Measurements from ENCODE around the gene L3MBTL3. TPM values are rescaled to one million over a fixed set of nuclear protein-coding genes. Genes with fewer than 3 reads are reported as not detected.

The L3MBTL3 gene
- total and polyA plus RNA-seq, 10 of the 15 experiments (the other 5 are each of a cell fraction or from before 2014, with no cell fraction given): 0.71 to 9.4 (median 6.2) TPM

DNA sequence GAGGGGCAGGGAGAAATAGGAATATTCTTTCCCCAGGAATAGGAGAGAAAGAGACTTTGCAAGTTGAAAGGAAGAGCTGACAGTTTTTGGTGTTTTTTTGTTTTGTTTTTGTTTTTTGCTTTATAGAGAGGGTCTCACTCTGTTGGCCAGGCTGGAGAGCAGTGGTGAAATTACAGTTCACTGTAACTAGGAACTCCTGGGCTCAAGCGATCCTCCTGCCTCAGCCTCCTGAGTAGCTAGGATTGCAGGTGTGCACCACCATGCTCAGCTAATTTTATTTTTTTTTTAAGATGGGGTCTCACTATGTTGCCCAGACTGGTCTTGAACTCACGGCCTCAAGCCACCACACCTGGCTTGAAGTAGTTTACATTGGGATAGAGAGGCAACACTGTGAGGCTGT lies 8.0 kb upstream of the L3MBTL3 start:
- no peak overlapping the region for H3K27ac ChIP-seq (ENCODE audit: control insufficient read depth, insufficient read depth)
- ChIA-PET POLR2A (no interaction called here), SMC1A (ENCODE audit: uncharacterized antibody, unreplicated experiment) (interaction anchor here (0.6 to 1.2 kb wide), 2 partner anchors 11 to 18 kb away, joined by 3 to 4 read pairs; no protein-coding TSS in a partner anchor), RAD21 (ENCODE audit: unreplicated experiment) (no interaction called here), CTCF (interaction anchor here (1.1 kb wide), 1 partner anchor 11 kb away, joined by 3 read pairs; no protein-coding TSS in a partner anchor)
- no peaks in the 10 kb centered on the region for H3K79me2 ChIP-seq (ENCODE audit: control insufficient read depth, insufficient read depth, low read length)
- WGBS (ENCODE audit: insufficient coverage, insufficient replicate concordance, low lambda C conversion rate, missing lambda C conversion rate): 25% methylated on average over 2 of the region's 2 CpGs
- in situ Hi-C loops (cut with MboI) (no loop called here), intact Hi-C loops (cut with micrococcal nuclease; ENCODE audit: unreplicated experiment) (no loop called here)
- H3K9me3 ChIP-seq (replicated peaks; ENCODE audit: control insufficient read depth, insufficient read depth, low read length): no peaks in the 10 kb centered on the region
- ATAC-seq (no peak), FAIRE-seq (no peak), DNase-seq (ENCODE audit: low read depth, low spot score) (no peak)
- no peaks in the 10 kb centered on the region for H3K27me3 ChIP-seq (replicated peaks in 1 of 2; ENCODE audit: control insufficient read depth in 2 of 2, insufficient read depth in 2 of 2, low read length in 1 of 2)
- H2AFZ ChIP-seq (ENCODE audit: control insufficient read depth, low read depth, low read length): no peak overlapping the region
- no peaks in the 10 kb centered on the region for H3K36me3 ChIP-seq (ENCODE audit: control insufficient read depth in 2 of 2, insufficient read depth in 2 of 2, low read length in 1 of 2)
- no peak overlapping the region for H3K4me3 ChIP-seq
- TF ChIP-seq CREB1 (IDR thresholded peaks at IDR 0.05; ENCODE audit: low read depth) (no peak), TCF3 (IDR thresholded peaks at IDR 0.05; ENCODE audit: borderline replicate concordance, insufficient read depth, low read depth, low read length) (no peak)
- H4K20me1 ChIP-seq (ENCODE audit: control insufficient read depth, insufficient read depth): no peaks in the 10 kb centered on the region
- no peak overlapping the region for H3K4me2 ChIP-seq (ENCODE audit: control insufficient read depth, insufficient read depth)
- H3K9ac ChIP-seq (ENCODE audit: control insufficient read depth, insufficient read depth, low read length): no peak overlapping the region
- BruUV-seq (replicated peaks): no TSS peak
- H3K4me1 ChIP-seq (ENCODE audit: control insufficient read depth, insufficient read depth, low read length): no peaks in the 10 kb centered on the region

DNA sequence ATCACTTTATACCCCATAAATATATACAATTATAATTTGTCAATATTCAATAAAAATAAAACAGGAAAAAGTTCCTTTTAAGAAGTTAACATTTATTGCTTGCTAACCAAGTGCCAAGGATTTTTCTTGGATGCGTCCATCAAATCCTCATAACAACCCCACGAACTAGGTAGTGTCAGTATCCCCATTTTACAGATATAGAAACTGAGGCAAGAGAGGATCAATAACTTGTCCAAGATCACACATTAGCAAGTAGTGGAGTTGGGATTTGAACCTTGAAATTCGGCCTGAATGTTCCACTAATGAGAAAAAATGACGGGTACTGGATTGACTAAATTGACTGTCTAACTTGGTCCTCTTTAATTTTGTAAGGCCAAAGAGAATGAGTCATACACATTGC lies 5.7 kb upstream of the L3MBTL3 start:
- 59% methylated on average over 4 of the region's 4 CpGs for WGBS (ENCODE audit: insufficient coverage, insufficient replicate concordance, low lambda C conversion rate, missing lambda C conversion rate)
- no peak overlapping the region for H3K27ac ChIP-seq (ENCODE audit: control insufficient read depth, insufficient read depth)
- CTCF ChIA-PET: interaction anchor here (1.2 kb wide), 1 partner anchor 9 kb away, joined by 4 read pairs; no protein-coding TSS in a partner anchor
- no peak overlapping the region for H3K4me3 ChIP-seq
- H3K36me3 ChIP-seq (ENCODE audit: control insufficient read depth in 2 of 2, insufficient read depth in 2 of 2, low read length in 1 of 2): no peaks in the 10 kb centered on the region
- H3K9ac ChIP-seq (ENCODE audit: control insufficient read depth, insufficient read depth, low read length): no peak overlapping the region
- ATAC-seq (no peak), DNase-seq (ENCODE audit: low read depth, low spot score) (no peak), FAIRE-seq (no peak)
- no peaks in the 10 kb centered on the region for H4K20me1 ChIP-seq (ENCODE audit: control insufficient read depth, insufficient read depth)
- BruUV-seq (replicated peaks): no TSS peak
- in situ Hi-C loops (cut with MboI): no loop called here
- intact Hi-C loops (cut with micrococcal nuclease; ENCODE audit: unreplicated experiment): no loop called here
- no peaks in the 10 kb centered on the region for H3K9me3 ChIP-seq (replicated peaks; ENCODE audit: control insufficient read depth, insufficient read depth, low read length)
- RAD21 ChIA-PET (ENCODE audit: unreplicated experiment): interaction anchor here (0.9 kb wide), 1 partner anchor 9 kb away, joined by 3 read pairs; no protein-coding TSS in a partner anchor
- SMC1A ChIA-PET (ENCODE audit: uncharacterized antibody, unreplicated experiment): interaction anchor here (2.3 kb wide), 1 partner anchor 9 kb away, joined by 5 read pairs; no protein-coding TSS in a partner anchor
- H3K4me1 ChIP-seq (ENCODE audit: control insufficient read depth, insufficient read depth, low read length): no peaks in the 10 kb centered on the region
- H3K79me2 ChIP-seq (ENCODE audit: control insufficient read depth, insufficient read depth, low read length): no peaks in the 10 kb centered on the region
- no peak overlapping the region for H3K4me2 ChIP-seq (ENCODE audit: control insufficient read depth, insufficient read depth)
- POLR2A ChIA-PET: no interaction called here
- H3K27me3 ChIP-seq (replicated peaks in 1 of 2; ENCODE audit: control insufficient read depth in 2 of 2, insufficient read depth in 2 of 2, low read length in 1 of 2): no peaks in the 10 kb centered on the region
- H2AFZ ChIP-seq (ENCODE audit: control insufficient read depth, low read depth, low read length): no peak overlapping the region
- no peak for TF ChIP-seq NBN (IDR thresholded peaks at IDR 0.05)
- no peak for TF ChIP-seq RBBP5 (conservative IDR thresholded peaks at IDR 0.05)
- no peak for TF ChIP-seq KAT2A (conservative IDR thresholded peaks at IDR 0.05; ENCODE audit: control insufficient read depth, low read depth, low read length)
